ENCODE data around the gene SMARCC2. TPM values are rescaled to one million over a fixed set of nuclear protein-coding genes. Genes with fewer than 3 reads are reported as not detected.
A peak's percentile ranks its signal among the peaks of the same experiment; 100 is the strongest.

The SMARCC2 gene
- total and polyA plus RNA-seq, 2 of the 13 experiments (the other 11 are each of a cell fraction or from before 2014, with no cell fraction given) = 21.3 to 24.1 TPM

DNA sequence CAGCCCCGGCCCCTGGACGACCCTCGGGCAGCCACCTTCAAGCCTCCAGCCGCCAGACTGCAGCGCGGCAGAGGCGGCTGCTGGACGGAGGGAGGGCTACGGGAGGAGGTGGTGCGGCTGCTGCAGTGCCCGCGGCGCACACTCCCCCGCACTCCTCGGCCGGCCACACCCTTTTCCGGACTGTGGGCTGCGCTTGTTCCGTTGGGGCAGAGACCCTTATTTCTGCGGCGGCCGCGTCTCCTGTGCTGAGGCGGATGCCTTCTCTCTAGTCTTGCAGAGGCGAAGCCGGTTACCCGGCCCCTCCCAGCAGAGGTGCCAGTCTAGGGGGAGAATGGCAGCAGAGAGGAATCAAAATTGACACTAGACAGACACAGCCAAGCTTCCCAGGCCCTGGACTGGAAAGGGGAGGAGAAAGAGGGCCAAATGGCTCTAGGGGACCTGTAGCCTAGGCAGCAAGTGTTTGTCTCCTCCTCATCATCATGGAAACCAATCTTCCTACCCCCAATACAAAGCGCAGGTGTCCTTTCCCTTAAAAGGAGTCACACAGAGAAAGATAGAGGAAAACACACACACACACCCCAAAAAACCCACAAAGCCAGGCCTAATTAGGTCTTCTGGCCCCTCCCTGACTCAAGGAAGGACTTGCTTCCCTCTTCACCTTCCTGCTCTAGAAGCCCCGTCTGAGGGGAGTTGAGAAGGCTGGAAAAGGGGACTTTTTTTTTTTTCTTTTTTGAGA lies 59.9 kb downstream of the SMARCC2 start (continued):
- TF ChIP-seq, protein P1, sequence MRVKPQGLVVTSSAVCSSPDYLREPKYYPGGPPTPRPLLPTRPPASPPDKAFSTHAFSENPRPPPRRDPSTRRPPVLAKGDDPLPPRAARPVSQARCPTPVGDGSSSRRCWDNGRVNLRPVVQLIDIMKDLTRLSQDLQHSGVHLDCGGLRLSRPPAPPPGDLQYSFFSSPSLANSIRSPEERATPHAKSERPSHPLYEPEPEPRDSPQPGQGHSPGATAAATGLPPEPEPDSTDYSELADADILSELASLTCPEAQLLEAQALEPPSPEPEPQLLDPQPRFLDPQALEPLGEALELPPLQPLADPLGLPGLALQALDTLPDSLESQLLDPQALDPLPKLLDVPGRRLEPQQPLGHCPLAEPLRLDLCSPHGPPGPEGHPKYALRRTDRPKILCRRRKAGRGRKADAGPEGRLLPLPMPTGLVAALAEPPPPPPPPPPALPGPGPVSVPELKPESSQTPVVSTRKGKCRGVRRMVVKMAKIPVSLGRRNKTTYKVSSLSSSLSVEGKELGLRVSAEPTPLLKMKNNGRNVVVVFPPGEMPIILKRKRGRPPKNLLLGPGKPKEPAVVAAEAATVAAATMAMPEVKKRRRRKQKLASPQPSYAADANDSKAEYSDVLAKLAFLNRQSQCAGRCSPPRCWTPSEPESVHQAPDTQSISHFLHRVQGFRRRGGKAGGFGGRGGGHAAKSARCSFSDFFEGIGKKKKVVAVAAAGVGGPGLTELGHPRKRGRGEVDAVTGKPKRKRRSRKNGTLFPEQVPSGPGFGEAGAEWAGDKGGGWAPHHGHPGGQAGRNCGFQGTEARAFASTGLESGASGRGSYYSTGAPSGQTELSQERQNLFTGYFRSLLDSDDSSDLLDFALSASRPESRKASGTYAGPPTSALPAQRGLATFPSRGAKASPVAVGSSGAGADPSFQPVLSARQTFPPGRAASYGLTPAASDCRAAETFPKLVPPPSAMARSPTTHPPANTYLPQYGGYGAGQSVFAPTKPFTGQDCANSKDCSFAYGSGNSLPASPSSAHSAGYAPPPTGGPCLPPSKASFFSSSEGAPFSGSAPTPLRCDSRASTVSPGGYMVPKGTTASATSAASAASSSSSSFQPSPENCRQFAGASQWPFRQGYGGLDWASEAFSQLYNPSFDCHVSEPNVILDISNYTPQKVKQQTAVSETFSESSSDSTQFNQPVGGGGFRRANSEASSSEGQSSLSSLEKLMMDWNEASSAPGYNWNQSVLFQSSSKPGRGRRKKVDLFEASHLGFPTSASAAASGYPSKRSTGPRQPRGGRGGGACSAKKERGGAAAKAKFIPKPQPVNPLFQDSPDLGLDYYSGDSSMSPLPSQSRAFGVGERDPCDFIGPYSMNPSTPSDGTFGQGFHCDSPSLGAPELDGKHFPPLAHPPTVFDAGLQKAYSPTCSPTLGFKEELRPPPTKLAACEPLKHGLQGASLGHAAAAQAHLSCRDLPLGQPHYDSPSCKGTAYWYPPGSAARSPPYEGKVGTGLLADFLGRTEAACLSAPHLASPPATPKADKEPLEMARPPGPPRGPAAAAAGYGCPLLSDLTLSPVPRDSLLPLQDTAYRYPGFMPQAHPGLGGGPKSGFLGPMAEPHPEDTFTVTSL (CRISPR knock-in tag; IDR thresholded peaks at IDR 0.05; ENCODE audit: borderline replicate concordance) = no peak
- TF ChIP-seq, protein P2, sequence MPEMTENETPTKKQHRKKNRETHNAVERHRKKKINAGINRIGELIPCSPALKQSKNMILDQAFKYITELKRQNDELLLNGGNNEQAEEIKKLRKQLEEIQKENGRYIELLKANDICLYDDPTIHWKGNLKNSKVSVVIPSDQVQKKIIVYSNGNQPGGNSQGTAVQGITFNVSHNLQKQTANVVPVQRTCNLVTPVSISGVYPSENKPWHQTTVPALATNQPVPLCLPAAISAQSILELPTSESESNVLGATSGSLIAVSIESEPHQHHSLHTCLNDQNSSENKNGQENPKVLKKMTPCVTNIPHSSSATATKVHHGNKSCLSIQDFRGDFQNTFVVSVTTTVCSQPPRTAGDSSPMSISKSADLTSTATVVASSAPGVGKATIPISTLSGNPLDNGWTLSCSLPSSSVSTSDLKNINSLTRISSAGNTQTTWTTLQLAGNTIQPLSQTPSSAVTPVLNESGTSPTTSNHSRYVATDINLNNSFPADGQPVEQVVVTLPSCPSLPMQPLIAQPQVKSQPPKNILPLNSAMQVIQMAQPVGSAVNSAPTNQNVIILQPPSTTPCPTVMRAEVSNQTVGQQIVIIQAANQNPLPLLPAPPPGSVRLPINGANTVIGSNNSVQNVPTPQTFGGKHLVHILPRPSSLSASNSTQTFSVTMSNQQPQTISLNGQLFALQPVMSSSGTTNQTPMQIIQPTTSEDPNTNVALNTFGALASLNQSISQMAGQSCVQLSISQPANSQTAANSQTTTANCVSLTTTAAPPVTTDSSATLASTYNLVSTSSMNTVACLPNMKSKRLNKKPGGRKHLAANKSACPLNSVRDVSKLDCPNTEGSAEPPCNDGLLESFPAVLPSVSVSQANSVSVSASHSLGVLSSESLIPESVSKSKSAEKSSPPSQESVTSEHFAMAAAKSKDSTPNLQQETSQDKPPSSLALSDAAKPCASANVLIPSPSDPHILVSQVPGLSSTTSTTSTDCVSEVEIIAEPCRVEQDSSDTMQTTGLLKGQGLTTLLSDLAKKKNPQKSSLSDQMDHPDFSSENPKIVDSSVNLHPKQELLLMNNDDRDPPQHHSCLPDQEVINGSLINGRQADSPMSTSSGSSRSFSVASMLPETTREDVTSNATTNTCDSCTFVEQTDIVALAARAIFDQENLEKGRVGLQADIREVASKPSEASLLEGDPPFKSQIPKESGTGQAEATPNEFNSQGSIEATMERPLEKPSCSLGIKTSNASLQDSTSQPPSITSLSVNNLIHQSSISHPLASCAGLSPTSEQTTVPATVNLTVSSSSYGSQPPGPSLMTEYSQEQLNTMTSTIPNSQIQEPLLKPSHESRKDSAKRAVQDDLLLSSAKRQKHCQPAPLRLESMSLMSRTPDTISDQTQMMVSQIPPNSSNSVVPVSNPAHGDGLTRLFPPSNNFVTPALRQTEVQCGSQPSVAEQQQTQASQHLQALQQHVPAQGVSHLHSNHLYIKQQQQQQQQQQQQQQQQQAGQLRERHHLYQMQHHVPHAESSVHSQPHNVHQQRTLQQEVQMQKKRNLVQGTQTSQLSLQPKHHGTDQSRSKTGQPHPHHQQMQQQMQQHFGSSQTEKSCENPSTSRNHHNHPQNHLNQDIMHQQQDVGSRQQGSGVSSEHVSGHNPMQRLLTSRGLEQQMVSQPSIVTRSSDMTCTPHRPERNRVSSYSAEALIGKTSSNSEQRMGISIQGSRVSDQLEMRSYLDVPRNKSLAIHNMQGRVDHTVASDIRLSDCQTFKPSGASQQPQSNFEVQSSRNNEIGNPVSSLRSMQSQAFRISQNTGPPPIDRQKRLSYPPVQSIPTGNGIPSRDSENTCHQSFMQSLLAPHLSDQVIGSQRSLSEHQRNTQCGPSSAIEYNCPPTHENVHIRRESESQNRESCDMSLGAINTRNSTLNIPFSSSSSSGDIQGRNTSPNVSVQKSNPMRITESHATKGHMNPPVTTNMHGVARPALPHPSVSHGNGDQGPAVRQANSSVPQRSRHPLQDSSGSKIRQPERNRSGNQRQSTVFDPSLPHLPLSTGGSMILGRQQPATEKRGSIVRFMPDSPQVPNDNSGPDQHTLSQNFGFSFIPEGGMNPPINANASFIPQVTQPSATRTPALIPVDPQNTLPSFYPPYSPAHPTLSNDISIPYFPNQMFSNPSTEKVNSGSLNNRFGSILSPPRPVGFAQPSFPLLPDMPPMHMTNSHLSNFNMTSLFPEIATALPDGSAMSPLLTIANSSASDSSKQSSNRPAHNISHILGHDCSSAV (CRISPR knock-in tag; IDR thresholded peaks at IDR 0.05; ENCODE audit: borderline replicate concordance) = 0 out of 2 replicates have a peak, but pooled peaks have one; percentile 19
- TF ChIP-seq, protein P3, sequence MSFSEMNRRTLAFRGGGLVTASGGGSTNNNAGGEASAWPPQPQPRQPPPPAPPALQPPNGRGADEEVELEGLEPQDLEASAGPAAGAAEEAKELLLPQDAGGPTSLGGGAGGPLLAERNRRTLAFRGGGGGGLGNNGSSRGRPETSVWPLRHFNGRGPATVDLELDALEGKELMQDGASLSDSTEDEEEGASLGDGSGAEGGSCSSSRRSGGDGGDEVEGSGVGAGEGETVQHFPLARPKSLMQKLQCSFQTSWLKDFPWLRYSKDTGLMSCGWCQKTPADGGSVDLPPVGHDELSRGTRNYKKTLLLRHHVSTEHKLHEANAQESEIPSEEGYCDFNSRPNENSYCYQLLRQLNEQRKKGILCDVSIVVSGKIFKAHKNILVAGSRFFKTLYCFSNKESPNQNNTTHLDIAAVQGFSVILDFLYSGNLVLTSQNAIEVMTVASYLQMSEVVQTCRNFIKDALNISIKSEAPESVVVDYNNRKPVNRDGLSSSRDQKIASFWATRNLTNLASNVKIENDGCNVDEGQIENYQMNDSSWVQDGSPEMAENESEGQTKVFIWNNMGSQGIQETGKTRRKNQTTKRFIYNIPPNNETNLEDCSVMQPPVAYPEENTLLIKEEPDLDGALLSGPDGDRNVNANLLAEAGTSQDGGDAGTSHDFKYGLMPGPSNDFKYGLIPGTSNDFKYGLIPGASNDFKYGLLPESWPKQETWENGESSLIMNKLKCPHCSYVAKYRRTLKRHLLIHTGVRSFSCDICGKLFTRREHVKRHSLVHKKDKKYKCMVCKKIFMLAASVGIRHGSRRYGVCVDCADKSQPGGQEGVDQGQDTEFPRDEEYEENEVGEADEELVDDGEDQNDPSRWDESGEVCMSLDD (CRISPR knock-in tag; IDR thresholded peaks at IDR 0.05; ENCODE audit: borderline replicate concordance) = no peak
- TF ChIP-seq, protein P4, sequence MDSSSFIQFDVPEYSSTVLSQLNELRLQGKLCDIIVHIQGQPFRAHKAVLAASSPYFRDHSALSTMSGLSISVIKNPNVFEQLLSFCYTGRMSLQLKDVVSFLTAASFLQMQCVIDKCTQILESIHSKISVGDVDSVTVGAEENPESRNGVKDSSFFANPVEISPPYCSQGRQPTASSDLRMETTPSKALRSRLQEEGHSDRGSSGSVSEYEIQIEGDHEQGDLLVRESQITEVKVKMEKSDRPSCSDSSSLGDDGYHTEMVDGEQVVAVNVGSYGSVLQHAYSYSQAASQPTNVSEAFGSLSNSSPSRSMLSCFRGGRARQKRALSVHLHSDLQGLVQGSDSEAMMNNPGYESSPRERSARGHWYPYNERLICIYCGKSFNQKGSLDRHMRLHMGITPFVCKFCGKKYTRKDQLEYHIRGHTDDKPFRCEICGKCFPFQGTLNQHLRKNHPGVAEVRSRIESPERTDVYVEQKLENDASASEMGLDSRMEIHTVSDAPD (CRISPR knock-in tag; IDR thresholded peaks at IDR 0.05) = no peak
- TF ChIP-seq KLF6 (CRISPR knock-in tag; IDR thresholded peaks at IDR 0.05) = peak; percentile 51; the same call in 1 of the 2 replicates
